HG03135 (cell line): ENCODE results near the gene STKLD1.
"Not testable (repeated sequence)": the region's sequence is repeated elsewhere in the genome, so short reads cannot be mapped to it uniquely, and the experiment has no call there.

Source experiments
- ATAC-seq: cut with Tn5 transposase; IDR thresholded peaks from one replicate; pipeline ENCODE4 v1.9.1; 2021; ENCODE audit warnings: mild to moderate bottlenecking, moderate library complexity; ENCODE audit not compliant: unreplicated experiment

STKLD1 gene

DNA sequence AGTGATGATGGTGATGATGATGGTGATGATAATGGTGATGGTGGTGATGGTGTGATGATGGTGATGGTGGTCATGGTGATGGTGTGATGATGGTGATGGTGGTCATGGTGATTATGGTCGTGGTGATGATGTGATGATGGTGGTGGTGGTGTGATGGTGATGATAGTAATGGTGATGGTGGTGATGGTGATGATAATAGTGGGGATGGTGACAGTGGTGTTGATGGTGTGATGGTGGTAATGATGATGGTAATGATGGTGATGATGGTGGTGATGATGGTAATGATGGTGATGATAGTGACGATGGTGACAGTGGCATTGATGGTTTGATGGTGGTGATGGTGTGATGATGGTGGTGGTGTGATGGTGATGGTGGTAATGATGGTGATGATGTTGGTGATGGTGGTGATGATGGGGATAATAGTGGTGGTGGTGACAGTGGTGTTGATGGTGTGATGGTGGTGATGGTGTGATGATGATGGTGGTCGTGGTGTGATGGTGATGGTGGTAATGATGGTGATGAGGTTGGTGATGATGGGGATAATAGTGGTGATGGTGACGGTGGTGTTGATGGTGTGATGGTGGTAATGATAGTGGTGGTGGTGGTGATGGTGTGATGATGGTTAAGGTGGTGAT, 6.5 kb downstream of the STKLD1 start:
- no peak for ATAC-seq

DNA sequence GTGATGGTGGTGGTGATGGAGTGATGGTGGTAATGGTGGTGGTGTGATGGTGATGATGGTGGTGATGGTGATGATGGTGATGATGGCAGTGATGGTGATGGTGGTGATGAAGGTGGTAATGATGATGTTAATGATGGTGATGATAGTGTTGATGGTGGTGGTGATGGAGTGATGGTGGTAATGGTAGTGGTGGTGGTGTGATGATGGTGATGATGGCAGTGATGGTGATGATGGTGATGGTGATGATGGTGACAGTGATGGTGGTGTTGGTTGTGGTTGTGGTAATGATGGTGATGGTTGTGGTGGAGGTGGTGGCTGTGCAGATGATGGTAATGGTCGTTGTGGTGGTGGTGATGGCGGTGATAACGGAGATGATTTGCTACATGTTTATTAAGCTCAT, 7.3 kb downstream of the STKLD1 start:
- no peak for ATAC-seq

DNA sequence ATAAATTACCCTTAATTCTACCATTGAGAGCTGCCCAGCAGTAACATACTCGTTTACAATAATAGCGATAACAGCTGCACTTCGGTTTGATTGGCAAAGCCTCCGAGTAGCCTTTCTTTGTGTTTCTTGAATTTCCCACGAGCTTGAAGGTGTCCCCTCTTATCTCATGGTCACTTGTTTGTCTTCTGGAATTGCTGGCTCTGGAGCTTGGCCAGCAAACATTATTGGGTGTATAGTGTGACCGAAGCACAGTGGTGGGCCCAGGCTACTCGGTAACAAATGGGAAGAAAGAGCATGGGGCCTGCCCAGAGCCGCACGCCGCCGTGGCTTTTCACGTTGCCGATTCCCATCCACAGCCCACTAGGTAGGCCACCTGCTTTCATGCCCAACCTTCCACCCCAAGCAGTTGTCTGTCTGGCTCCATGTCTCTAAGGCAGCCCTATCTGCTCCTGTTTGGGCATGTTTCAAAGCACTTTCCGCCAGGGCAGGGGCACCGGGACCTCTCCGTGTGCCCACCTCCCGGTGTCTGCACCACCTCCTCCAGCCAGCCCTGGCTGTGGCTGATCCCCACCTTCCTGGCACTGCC, 8.7 kb downstream of the STKLD1 start:
- no peak for ATAC-seq

DNA sequence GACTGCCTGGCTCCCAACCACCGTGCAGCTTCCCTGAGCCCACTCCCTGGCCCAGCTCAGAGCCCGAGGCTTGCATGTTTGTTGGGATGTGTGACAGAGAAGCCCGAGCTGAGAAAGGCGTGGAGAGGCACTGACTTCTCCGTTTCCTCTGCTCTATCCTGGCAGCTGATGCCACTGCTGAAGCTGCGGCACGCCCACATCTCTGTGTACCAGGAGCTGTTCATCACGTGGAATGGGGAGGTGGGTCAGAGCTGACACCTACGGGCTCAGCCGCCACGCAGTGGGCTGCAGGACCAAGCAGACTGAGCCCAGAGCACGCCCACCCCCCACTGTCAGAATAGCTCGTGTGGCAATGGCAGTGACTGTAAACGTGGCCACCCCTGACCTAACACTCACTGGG, 9.3 kb downstream of the STKLD1 start:
- no peak for ATAC-seq

DNA sequence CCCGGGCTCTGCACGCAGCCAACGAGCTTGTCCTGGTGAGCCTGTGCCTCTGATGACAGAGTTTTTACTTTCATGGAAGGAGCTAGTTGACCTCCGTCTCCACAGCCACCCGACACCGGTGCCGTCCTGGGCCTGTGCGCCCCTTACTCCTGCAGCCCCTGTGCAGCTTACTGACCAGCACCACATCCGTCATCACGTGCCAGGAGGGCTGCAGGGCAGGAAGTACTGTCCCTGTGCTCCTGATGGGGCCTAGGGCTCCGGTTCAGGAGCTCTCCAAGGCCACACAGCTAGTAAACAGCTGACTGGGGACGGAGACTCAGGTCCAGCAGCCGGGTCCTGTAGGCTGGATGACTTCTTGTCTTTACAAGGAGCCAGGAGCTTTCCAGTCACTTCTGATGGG, 10.2 kb downstream of the STKLD1 start:
- ATAC-seq = no peak

DNA sequence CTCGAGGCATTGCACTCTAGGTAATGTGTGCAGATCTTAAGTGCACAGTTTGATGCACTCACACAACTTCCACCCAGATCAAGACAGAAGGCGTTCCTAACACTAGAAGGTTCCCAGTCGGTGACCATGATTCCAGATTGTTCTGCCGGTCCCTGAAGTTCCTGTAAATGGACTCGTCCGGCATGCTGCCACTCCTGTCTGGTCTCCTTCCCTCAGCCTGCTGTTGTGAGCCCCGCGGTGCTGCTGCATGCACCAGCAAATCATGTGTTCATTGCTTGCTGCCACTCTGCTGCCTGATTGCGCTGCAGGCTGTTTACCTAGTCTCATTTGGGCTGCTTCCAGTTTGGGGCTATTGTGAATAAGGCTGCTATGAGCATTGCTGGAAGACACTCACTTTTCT, 11.5 kb downstream of the STKLD1 start:
- ATAC-seq = no peak

DNA sequence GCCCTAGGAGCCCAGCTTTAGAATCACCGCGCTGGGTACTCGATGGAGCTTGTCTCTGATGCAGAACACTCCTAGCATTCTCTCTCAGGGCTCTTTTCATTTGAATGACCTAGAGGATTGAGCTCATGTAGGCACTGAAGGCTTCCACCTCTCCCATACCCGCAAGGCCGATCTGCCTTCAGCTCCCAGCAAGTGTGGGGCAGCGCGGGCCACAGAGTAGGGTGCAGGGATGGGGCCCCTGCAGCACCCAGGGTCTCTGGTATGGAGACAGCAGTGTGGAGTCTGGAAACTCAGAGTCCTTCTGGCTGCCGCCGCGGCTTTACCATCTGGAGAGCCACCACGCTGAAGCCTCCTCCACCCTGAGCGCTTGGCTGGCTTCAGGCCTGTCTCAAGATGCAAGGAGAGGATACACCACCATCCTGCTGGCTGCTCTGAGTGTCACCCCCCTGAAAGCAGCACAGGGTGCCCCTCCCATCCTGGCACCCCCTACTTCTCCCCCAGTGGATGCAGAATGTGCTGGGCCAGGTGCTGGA, 12.9 kb downstream of the STKLD1 start:
- ATAC-seq = no peak

DNA sequence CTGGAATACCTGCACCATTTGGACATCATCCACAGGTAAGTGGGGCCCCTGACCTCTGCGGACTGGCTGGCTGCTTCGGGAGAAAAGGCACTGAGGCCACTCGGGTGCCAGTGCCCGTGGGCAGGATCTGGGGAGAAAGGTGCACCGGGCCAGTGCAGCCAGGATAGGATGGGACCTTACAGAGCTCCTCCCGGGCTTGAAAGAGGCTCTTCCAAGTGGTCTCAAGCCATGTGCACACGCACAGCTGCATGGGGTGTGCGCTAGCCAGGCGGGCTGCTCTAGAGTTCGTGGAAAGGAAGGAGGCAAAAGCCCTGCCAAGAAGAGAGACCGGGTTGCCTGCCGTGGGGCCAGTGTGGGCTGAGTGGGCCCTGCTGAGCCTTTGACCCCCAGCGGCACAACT, 13.4 kb downstream of the STKLD1 start:
- no peak for ATAC-seq

DNA sequence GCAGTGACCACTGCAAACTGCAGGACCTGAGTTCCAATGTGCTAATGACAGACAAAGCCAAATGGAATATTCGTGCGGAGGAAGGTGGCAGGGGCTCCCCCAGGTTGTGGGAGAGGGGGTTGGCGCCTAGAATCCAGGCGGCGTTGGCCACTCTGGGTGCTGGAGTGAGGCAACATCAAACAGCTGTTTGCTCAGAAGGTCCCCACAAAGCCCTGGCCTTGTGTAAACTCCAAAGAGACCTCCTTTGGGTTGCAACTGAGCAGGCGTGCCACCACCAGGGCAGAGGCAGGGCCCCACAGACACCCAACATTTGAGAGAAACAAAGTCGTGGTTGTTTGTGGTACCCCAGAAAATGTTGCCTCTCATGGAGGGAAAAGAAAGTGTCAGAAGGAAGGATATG, 14.5 kb downstream of the STKLD1 start:
- no peak for ATAC-seq

DNA sequence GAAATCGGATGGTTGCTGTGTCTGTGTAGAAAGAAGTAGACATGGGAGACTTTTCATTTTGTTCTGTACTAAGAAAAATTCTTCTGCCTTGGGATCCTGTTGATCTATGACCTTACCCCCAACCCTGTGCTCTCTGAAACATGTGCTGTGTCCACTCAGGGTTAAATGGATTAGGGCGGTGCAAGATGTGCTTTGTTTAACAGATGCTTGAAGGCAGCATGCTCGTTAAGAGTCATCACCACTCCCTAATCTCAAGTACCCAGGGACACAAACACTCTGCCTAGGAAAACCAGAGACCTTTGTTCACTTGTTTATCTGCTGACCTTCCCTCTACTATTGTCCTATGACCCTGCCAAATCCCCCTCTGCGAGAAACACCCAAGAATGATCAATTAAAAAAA, 15.3 kb downstream of the STKLD1 start:
- ATAC-seq = not testable (repeated sequence)

DNA sequence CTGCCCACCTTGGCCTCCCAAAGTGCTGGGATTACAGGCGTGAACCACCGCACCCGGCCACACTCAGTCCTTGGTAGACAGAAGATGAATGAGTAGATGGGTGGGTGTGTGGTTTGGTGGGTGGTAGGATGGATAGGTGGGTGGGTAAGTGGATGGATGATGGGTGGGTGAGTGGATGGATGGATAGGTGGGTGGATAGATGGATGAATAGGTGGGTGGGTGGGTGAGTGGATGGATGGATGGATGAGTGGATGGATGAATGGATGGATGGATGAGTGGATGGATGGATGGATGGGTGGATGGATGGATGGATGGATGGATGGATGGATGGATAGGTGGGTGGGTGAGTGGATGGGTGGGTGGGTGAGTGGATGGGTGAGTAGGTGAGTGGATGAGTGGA, 16.1 kb downstream of the STKLD1 start:
- not testable (repeated sequence) for ATAC-seq

DNA sequence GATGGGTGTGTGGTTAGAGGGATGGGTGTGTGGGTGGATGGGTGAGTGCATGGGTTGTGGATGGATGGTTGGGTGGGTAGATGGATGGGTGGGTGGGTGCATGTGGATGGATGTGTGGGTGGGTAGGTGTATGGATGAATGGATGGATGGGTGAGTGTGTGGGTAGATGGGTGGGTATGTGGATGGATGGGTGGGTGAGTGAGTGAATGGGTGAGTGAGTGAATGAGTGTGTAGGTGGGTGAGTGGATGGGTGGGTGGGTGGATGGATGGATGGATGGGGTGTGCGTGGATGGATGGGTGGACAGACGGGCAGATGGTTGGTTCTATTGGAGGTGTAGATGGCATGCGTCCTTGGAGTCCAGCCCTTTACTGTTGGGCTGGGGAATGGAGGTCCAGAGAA, 17.2 kb downstream of the STKLD1 start:
- no peak for ATAC-seq

DNA sequence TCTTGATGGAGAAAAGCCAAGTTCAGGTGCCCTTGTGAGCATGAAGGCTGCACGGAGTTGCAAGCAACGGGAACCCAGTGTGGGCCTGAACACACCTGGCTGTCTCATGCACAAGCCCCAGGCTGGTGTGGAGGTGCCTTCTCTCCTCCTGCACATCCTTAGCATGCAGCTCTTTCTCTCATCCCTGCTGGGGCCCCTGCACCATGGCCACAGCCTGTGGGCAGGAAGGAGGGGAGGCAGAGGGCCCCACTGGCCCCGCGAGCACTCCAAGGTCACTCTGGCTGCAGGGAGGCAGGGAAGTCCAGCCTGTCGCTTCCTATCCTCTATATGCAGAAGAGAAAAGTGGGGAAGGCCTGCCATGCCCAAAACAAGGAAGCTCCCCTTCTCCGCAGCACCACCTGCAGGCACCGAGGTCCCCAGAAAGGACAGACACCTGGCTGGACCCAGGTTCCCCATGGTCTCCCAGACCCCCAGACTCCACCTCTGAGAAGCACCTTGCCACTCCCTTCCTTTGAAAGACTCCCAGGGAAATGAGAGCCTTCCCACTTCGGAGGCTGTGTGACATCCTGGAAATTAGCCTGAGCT, 18.6 kb downstream of the STKLD1 start:
- no peak for ATAC-seq

DNA sequence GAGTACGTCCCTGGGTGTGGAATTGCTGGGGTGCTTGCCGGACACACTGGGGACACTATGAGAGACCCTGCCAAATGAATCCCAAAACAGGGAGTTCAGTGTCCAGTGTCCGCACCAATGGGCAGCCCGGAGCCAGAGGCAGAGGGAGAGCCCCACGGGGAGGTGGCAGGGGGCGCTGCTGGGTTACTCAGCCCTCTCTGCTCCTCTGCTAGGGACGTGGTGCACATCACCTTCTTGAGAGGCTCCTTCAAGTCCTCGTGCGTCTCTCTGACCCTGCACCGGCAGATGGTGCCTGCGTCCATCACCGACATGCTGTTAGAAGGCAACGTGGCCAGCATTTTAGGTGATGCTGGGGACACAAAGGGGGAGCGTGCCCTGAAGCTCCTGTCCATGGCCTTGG, 20.8 kb downstream of the STKLD1 start:
- ATAC-seq = no peak

DNA sequence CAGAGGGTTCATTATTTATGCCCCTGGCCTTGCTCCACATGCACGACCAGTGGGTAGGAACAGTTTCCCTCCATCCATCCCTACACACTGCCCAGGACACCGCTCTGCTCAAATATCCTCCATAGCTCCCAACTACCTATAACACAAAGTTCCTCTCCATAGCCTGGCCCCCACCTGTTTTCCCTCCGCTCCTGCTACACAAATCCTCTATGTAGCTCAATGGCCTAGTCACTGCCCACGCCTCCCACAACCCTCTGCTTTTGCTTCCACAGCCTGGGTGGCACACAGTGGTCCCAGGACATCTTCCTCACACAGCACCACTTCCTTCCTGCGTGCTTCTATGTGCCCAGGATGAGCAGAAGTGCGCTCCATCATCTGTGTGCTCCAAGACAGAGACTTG, 21.2 kb downstream of the STKLD1 start:
- ATAC-seq = no peak

DNA sequence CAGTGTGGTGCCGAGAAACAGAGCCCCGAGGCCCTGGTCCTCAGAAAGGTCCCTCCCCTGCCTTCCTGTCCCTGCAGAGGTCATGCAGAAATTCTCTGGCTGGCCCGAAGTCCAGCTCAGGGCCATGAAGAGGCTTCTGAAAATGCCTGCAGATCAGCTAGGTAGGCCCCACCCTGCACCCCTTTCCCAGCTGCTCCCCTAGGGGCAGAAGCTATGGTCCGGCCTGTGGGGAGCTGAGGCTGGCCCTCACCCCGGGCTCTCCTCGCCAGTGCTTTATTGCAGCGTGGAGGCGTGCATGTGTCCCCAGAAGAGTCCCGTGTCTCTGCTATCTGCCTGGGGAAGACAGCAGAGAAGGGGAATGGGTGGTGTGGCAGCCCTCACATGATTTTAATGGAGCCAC, 21.7 kb downstream of the STKLD1 start:
- ATAC-seq = no peak

DNA sequence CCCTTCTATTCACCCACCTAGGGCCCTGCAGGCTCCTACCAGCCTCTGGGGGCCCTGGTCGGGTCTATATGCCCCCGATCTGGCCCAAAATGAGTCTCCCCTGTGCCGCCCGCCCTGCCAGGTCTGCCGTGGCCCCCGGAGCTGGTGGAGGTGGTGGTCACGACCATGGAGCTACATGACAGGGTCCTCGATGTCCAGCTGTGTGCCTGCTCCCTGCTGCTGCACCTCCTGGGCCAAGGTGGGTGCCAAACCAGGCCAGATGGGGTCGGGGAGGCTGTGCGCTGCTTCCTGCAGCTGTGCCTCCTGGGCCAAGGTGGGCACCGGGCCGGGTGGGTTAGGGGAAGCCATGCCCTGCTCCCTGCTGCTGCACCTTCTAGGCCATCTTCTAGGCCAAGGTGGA, 24.1 kb downstream of the STKLD1 start:
- no peak for ATAC-seq

DNA sequence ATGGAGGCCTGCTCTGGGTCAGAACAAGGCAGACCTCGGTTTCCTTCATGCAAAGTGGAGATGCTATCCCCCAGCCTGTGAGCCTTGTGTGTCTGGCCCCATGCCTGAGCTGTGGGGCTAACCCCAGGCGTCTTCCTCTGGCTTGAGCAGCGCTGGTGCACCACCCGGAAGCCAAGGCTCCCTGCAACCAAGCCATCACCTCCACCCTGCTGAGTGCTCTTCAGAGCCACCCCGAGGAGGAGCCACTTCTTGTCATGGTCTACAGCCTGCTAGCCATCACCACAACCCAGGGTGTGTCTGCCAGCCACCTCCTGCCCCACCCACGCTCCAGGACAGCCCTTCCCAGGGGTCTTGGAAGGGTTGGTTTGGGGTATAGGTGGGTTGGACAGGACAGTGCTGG, 25.4 kb downstream of the STKLD1 start:
- no peak for ATAC-seq

DNA sequence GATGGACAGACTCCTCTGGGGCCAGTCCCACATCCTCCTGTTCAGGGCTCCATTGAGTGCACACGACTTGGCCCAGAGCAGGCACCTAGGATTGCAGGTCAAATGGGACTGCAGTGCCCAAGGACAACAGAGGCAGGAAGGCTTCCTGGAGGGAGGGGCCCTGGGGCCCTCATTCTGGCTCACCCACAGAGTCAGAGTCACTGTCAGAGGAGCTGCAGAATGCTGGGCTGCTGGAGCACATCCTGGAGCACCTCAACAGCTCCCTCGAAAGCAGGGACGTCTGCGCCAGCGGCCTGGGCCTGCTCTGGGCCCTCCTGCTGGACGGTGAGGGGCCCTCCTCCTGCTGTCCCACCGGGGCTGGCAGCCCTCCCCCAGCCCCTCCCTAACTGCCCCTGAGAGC, 26.5 kb downstream of the STKLD1 start:
- ATAC-seq = no peak

DNA sequence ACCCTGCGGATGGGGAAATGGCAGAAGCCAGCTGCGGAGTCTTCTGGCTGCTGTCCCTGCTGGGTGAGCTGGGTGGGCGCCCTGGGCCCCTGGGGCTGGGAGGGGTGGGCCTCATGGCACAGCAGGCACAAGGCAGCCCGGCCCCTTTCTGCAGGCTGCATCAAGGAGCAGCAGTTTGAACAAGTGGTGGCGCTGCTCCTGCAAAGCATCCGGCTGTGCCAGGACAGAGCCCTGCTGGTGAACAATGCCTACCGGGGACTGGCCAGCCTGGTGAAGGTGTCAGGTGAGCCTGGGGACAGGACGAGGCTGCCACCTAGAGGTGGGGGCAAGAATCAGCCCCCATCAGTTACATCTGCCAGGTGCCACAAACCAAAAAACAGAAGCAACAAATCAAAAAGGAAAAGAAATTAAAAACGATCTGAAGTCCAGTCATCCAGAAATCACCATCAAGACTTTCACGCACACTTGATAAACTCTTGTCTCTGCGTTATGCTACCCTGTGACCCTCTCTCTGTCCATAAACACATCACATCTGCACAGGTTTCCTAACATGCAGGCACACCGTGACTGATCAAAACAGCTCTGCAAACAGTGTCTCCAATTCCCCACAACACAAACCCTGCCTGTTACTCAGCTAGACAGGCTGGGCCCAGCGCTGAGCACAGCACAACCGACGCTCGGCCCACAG, 27.7 kb downstream of the STKLD1 start:
- ATAC-seq = no peak

DNA sequence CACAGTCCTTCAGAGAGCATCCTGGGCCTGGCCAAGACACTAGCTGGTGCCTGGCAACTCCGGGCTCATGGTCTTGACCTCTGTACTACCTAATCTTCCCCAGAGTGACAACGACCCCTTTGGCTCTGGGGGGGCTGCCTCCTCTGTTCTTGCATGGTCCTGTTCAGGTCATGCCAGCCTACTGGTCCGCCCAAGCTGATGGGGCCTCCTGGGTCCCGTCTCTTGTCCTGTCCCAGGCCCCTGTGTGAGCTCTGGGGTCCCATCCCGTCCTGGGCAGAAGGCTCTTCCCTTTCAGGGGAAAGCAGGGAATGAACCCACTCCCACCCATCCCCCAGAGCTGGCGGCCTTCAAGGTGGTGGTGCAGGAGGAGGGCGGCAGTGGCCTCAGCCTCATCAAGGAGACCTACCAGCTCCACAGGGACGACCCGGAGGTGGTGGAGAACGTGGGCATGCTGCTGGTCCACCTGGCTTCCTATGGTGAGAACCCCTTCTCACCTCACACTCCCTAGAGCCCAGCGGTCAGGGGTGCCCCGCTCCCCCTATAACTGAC, 28.4 kb downstream of the STKLD1 start:
- ATAC-seq = no peak
